Measurements from ENCODE around the gene TUBB2A. TPM values are rescaled to one million over a fixed set of nuclear protein-coding genes. Genes with fewer than 3 reads are reported as not detected.
A peak's percentile ranks its signal among the peaks of the same experiment; 100 is the strongest.

Gene TUBB2A
- total and polyA plus RNA-seq, 2 of the 13 experiments (the other 11 are each of a cell fraction or from before 2014, with no cell fraction given): 35.3 to 106 TPM

- peak; percentile 87 for TF ChIP-seq ZNF572 (CRISPR knock-in tag; IDR thresholded peaks at IDR 0.05)
- no peak for TF ChIP-seq ZNF7 (CRISPR knock-in tag; IDR thresholded peaks at IDR 0.05)
- TF ChIP-seq, protein P1, sequence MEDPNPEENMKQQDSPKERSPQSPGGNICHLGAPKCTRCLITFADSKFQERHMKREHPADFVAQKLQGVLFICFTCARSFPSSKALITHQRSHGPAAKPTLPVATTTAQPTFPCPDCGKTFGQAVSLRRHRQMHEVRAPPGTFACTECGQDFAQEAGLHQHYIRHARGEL (CRISPR knock-in tag; IDR thresholded peaks at IDR 0.05): no peak; the same call in 1 of the 2 replicates
- TF ChIP-seq, protein P2, sequence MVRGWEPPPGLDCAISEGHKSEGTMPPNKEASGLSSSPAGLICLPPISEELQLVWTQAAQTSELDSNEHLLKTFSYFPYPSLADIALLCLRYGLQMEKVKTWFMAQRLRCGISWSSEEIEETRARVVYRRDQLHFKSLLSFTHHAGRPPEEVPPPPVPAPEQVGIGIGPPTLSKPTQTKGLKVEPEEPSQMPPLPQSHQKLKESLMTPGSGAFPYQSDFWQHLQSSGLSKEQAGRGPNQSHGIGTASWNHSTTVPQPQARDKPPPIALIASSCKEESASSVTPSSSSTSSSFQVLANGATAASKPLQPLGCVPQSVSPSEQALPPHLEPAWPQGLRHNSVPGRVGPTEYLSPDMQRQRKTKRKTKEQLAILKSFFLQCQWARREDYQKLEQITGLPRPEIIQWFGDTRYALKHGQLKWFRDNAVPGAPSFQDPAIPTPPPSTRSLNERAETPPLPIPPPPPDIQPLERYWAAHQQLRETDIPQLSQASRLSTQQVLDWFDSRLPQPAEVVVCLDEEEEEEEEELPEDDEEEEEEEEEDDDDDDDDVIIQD (CRISPR knock-in tag; IDR thresholded peaks at IDR 0.05; ENCODE audit: low read depth): peak; percentile 66; the same call in 1 of the 2 replicates
- TF ChIP-seq ZNF652 (CRISPR knock-in tag; IDR thresholded peaks at IDR 0.05; ENCODE audit: borderline replicate concordance, low read depth): no peak
- TF ChIP-seq RARG (CRISPR knock-in tag; IDR thresholded peaks at IDR 0.05; ENCODE audit: low read depth): 0 out of 2 replicates have a peak, but pooled peaks have one; percentile 45
- TF ChIP-seq ZNF569 (CRISPR knock-in tag; IDR thresholded peaks at IDR 0.05; ENCODE audit: borderline replicate concordance): peak; percentile 33; the same call in 1 of the 2 replicates
- TF ChIP-seq ZBTB14 (CRISPR knock-in tag; IDR thresholded peaks at IDR 0.05): peak; percentile 63
- TF ChIP-seq RXRB (CRISPR knock-in tag; IDR thresholded peaks at IDR 0.05; ENCODE audit: borderline replicate concordance): peak; percentile 59; the same call in 1 of the 2 replicates
- TF ChIP-seq SMC3 (IDR thresholded peaks at IDR 0.05; ENCODE audit: low read length): no peak
- TF ChIP-seq AGO1 (IDR thresholded peaks at IDR 0.05; ENCODE audit: low read depth, low read length, poor library complexity, severe bottlenecking): peak; percentile 90
- peak; percentile 82 for TF ChIP-seq ZNF883 (CRISPR knock-in tag; IDR thresholded peaks at IDR 0.05; ENCODE audit: not compliant biosample characterization)
- TF ChIP-seq E2F5 (CRISPR knock-in tag; conservative IDR thresholded peaks at IDR 0.05): peak; percentile 42; the same call in 1 of the 2 replicates
- TF ChIP-seq ZNF44 (CRISPR knock-in tag; IDR thresholded peaks at IDR 0.05): no peak
- TF ChIP-seq ZBTB7A (CRISPR knock-in tag; IDR thresholded peaks at IDR 0.05): peak; percentile 71; the same call in 1 of the 2 replicates
- no peak; the same call in 1 of the 2 replicates for TF ChIP-seq FOXP4 (CRISPR knock-in tag; IDR thresholded peaks at IDR 0.05)
- no peak; the same call in none of the 2 replicates for TF ChIP-seq ARNTL (CRISPR knock-in tag; IDR thresholded peaks at IDR 0.05)
- TF ChIP-seq MTA1 (CRISPR knock-in tag; IDR thresholded peaks at IDR 0.05; ENCODE audit: borderline replicate concordance): peak; percentile 90; the same call in 1 of the 2 replicates
Measured at GRCh38 chr6:3162565-3163247, 5.4 kb upstream of the TUBB2A start (continued).

All from HepG2 (cell line).